ENCODE results near the gene IFT88.

Gene IFT88

GRCh38 chr13:20709782-20710181 is 142.8 kb downstream of the IFT88 start:
- no peak for TF ChIP-seq SPI1 (IDR thresholded peaks at IDR 0.05; ENCODE audit: borderline replicate concordance, low read depth)
- Histone ChIP-seq H3K4me3 (replicated peaks; ENCODE audit: insufficient read depth, low read length) (no peak overlapping the region), H3K27me3 (ENCODE audit: insufficient read depth, poor library complexity, severe bottlenecking) (no peaks in the 10 kb centered on the region), H3K27ac (replicated peaks) (no peak overlapping the region)
- no peak for DNase-seq (ENCODE audit: low read depth in 1 of 2, low spot score in 1 of 2)

GRCh38 chr13:20711301-20712044 is 144.5 kb downstream of the IFT88 start:
- TF ChIP-seq CTCF (IDR thresholded peaks at IDR 0.05; ENCODE audit: insufficient read depth, low read length) = no peak
- no peak for TF ChIP-seq SPI1 (IDR thresholded peaks at IDR 0.05; ENCODE audit: borderline replicate concordance, low read depth)
- no peak for TF ChIP-seq REST (IDR thresholded peaks at IDR 0.05; ENCODE audit: insufficient replicate concordance, low read depth)
- no peak for TF ChIP-seq POLR2AphosphoS5 (IDR thresholded peaks at IDR 0.05; ENCODE audit: low read depth)
- TF ChIP-seq GABPA (IDR thresholded peaks at IDR 0.05; ENCODE audit: low read depth) = no peak
- H3K4me3 ChIP-seq (replicated peaks; ENCODE audit: insufficient read depth, low read length) = no peak overlapping the region
- no peak for DNase-seq (ENCODE audit: low read depth in 1 of 2, low spot score in 1 of 2)

GRCh38 chr13:20713014-20713376 is 146.0 kb downstream of the IFT88 start:
- Histone ChIP-seq H3K27ac (replicated peaks) (no peak overlapping the region), H3K4me3 (replicated peaks; ENCODE audit: insufficient read depth, low read length) (no peak overlapping the region), H3K27me3 (ENCODE audit: insufficient read depth, poor library complexity, severe bottlenecking) (no peaks in the 10 kb centered on the region)
- DNase-seq (ENCODE audit: low read depth in 1 of 2, low spot score in 1 of 2) = no peak
- TF ChIP-seq CTCF (IDR thresholded peaks at IDR 0.05; ENCODE audit: insufficient read depth, low read length) = no peak
- no peak for TF ChIP-seq GABPA (IDR thresholded peaks at IDR 0.05; ENCODE audit: low read depth)
- no peak for TF ChIP-seq POLR2AphosphoS5 (IDR thresholded peaks at IDR 0.05; ENCODE audit: low read depth)
- no peak for TF ChIP-seq SPI1 (IDR thresholded peaks at IDR 0.05; ENCODE audit: borderline replicate concordance, low read depth)
- TF ChIP-seq REST (IDR thresholded peaks at IDR 0.05; ENCODE audit: insufficient replicate concordance, low read depth) = no peak

More at GRCh38 chr13:20711301-20712044, 144.5 kb downstream of the IFT88 start:
- H3K27ac ChIP-seq (replicated peaks) = no peak overlapping the region
- H3K27me3 ChIP-seq (ENCODE audit: insufficient read depth, poor library complexity, severe bottlenecking) = no peaks in the 10 kb centered on the region

GRCh38 chr13:20713751-20714150 is 146.8 kb downstream of the IFT88 start:
- TF ChIP-seq CTCF (IDR thresholded peaks at IDR 0.05; ENCODE audit: insufficient read depth, low read length) (no peak), POLR2AphosphoS5 (IDR thresholded peaks at IDR 0.05; ENCODE audit: low read depth) (no peak), REST (IDR thresholded peaks at IDR 0.05; ENCODE audit: insufficient replicate concordance, low read depth) (no peak), GABPA (IDR thresholded peaks at IDR 0.05; ENCODE audit: low read depth) (no peak), SPI1 (IDR thresholded peaks at IDR 0.05; ENCODE audit: borderline replicate concordance, low read depth) (no peak)
- DNase-seq (ENCODE audit: low read depth in 1 of 2, low spot score in 1 of 2) = no peak
- no peak overlapping the region for H3K4me3 ChIP-seq (replicated peaks; ENCODE audit: insufficient read depth, low read length)
- no peaks in the 10 kb centered on the region for H3K27me3 ChIP-seq (ENCODE audit: insufficient read depth, poor library complexity, severe bottlenecking)
- H3K27ac ChIP-seq (replicated peaks) = no peak overlapping the region

All from HL-60 (cell line).